HCT116 (cell line): Measurements from ENCODE around the gene PPP1R14C. TPM values are rescaled to one million over a fixed set of nuclear protein-coding genes. Genes with fewer than 3 reads are reported as not detected.

Experiments used
- ATAC-seq: fragments of 200-7000 bp; cut with Tn5 transposase; 2 replicates; pipeline ENCODE4 v1.9.1; 2020; ENCODE audit warnings: mild to moderate bottlenecking, moderate library complexity
- BruUV-seq: library from RNA; stranded (reverse); fragments of 400-500 nt; replicated peaks from 2 replicates; lab custom pipeline; 2021; lab: Mats Ljungman, UMichigan
- CTCF ChIA-PET: fragments of 300-600 bp; sonication (Branson Sonifier 250); formaldehyde crosslinking; loops from one replicate; lab custom pipeline; 2021; ENCODE audit warnings: antibody characterized with exemption; lab: Charles Lee
- POLR2A ChIA-PET: fragments of 300-600, 350-600 bp; sonication (Branson Sonifier 250); formaldehyde crosslinking; loops from one replicate; lab custom pipeline; 2021; ENCODE audit warnings: antibody characterized with exemption; lab: Charles Lee
- RAD21 ChIA-PET, 2 experiments: fragments of 300-600 bp; sonication (Branson Sonifier 250); formaldehyde crosslinking; loops; one replicate each; lab custom pipeline; 2023; ENCODE audit warnings: low total read pairs in 2 of 2; ENCODE audit not compliant: uncharacterized antibody in 2 of 2, unreplicated experiment in 2 of 2, low non-redundant PET in 1 of 2; lab: Charles Lee
- DNase-seq: peaks from one replicate; pipeline ENCODE4 v3.0.0-alpha.2; 2010; ENCODE audit warnings: low read depth, low spot score
- H2AFZ ChIP-seq: fragments of 200-600 bp; shearing (Covaris generic), sonication (generic); 2 replicates; pipeline ENCODE4 v1.6.1; 2017; ENCODE audit warnings: low read depth, mixed run types, mixed read lengths, antibody characterized with exemption, low read length; ENCODE audit not compliant: poor library complexity, severe bottlenecking
- H3K27ac ChIP-seq: 2 replicates; pipeline ENCODE4 v1.5.1; 2012; ENCODE audit warnings: low read depth, low read length
- H3K27me3 ChIP-seq: fragments of 200-600 bp; sonication (generic); 2 replicates; pipeline ENCODE4 v1.6.1; 2016; ENCODE audit warnings: mixed run types, low read length, mixed read lengths; ENCODE audit not compliant: insufficient read depth
- H3K36me3 ChIP-seq, 2 experiments: fragments of 200-500 bp in 1 of 2; fragments of 200-600 bp in 1 of 2; sonication (Bioruptor generic) in 1 of 2; sonication (generic) in 1 of 2; 2 replicates each; pipeline versions ENCODE4 v1.5.1 to v1.6.1; 2014 to 2016; ENCODE audit warnings: low read length in 2 of 2, inconsistent platforms in 1 of 2, mixed read lengths in 1 of 2, mixed run types in 1 of 2; ENCODE audit not compliant: insufficient read depth in 2 of 2, control insufficient read depth in 1 of 2
- H3K4me1 ChIP-seq, 2 experiments: fragments of 200-600 bp in 1 of 2; sonication (generic) in 1 of 2; 2 replicates each; pipeline versions ENCODE4 v1.5.1 to v1.6.1; 2012 to 2017; ENCODE audit warnings: low read length in 2 of 2, inconsistent platforms in 1 of 2, mild to moderate bottlenecking in 1 of 2, mixed read lengths in 1 of 2, mixed run types in 1 of 2, moderate library complexity in 1 of 2; ENCODE audit not compliant: insufficient read depth in 2 of 2, control insufficient read depth in 1 of 2
- H3K4me2 ChIP-seq: fragments of 200-600 bp; sonication (generic); 2 replicates; pipeline ENCODE4 v1.6.1; 2017; ENCODE audit warnings: mixed run types, low read length, mixed read lengths
- H3K4me3 ChIP-seq, 2 experiments: fragments of 200-600 bp in 1 of 2; sonication (generic) in 1 of 2; replicated peaks in 1 of 2; 2 replicates each; pipeline ENCODE4 v1.5.1; 2011 to 2016; ENCODE audit warnings: low read length in 2 of 2, control low read depth in 1 of 2, low read depth in 1 of 2, mild to moderate bottlenecking in 1 of 2, mixed read lengths in 1 of 2, mixed run types in 1 of 2
- H3K79me2 ChIP-seq: fragments of 200-600 bp; sonication (generic); 2 replicates; pipeline ENCODE4 v1.6.1; 2017; ENCODE audit warnings: mild to moderate bottlenecking, mixed run types, low read length, moderate library complexity, mixed read lengths; ENCODE audit not compliant: insufficient read depth
- H3K9ac ChIP-seq: fragments of 200-600 bp; sonication (generic); 2 replicates; pipeline ENCODE4 v1.6.1; 2016; ENCODE audit warnings: low read length, mixed read lengths
- H3K9me2 ChIP-seq: fragments of 200-600 bp; sonication (generic), shearing (Covaris generic); 2 replicates; pipeline ENCODE4 v1.6.1; 2017; ENCODE audit warnings: mixed run types, mild to moderate bottlenecking, moderate library complexity; ENCODE audit not compliant: insufficient read depth
- H3K9me3 ChIP-seq, 2 experiments: fragments of 200-500 bp in 1 of 2; fragments of 200-600 bp in 1 of 2; sonication (Bioruptor generic) in 1 of 2; sonication (generic) in 1 of 2; 2 replicates each; pipeline ENCODE4 v1.6.1; 2014 to 2017; ENCODE audit warnings: low read length in 2 of 2, mixed read lengths in 2 of 2, inconsistent platforms in 1 of 2, low read depth in 1 of 2, mild to moderate bottlenecking in 1 of 2, mixed run types in 1 of 2, moderate library complexity in 1 of 2; ENCODE audit not compliant: control insufficient read depth in 1 of 2, insufficient read depth in 1 of 2
- H4K20me1 ChIP-seq: fragments of 200-600 bp; sonication (generic), shearing (Covaris generic); 2 replicates; pipeline ENCODE4 v1.6.1; 2017; ENCODE audit warnings: mixed run types, mild to moderate bottlenecking, moderate library complexity; ENCODE audit not compliant: insufficient read depth
- ATF3 ChIP-seq: IDR thresholded peaks from 2 replicates; pipeline ENCODE4 v1.6.1; 2012
- CTCF ChIP-seq, 3 experiments: fragments of 200-600 bp in 1 of 3; sonication (generic) in 1 of 3; IDR thresholded peaks in 2 of 3; conservative IDR thresholded peaks in 1 of 3; 2 replicates each; pipeline ENCODE4 v1.5.1; 2012 to 2017; ENCODE audit warnings: low read depth in 2 of 3, low read length in 2 of 3, antibody characterized with exemption in 1 of 3, borderline replicate concordance in 1 of 3, control low read depth in 1 of 3, mild to moderate bottlenecking in 1 of 3, mixed read lengths in 1 of 3, mixed run types in 1 of 3, moderate library complexity in 1 of 3; ENCODE audit not compliant: insufficient read depth in 1 of 3
- ELF1 ChIP-seq: IDR thresholded peaks from 2 replicates; pipeline ENCODE4 v1.6.1; 2012; ENCODE audit warnings: low read depth, borderline replicate concordance
- EZH2phosphoT487 ChIP-seq: fragments of 200-600 bp; IDR thresholded peaks from 2 replicates; pipeline ENCODE4 v1.6.1; 2018; ENCODE audit warnings: antibody characterized with exemption, borderline replicate concordance
- FOSL1 ChIP-seq: IDR thresholded peaks from 2 replicates; pipeline ENCODE4 v1.6.1; 2012; ENCODE audit warnings: low read depth
- JUND ChIP-seq: IDR thresholded peaks from 2 replicates; pipeline ENCODE4 v1.6.1; 2012
- MAX ChIP-seq: IDR thresholded peaks from 2 replicates; pipeline ENCODE4 v1.6.1; 2012
- POLR2A ChIP-seq: IDR thresholded peaks from 2 replicates; pipeline ENCODE4 v1.7.0; 2011; ENCODE audit warnings: borderline replicate concordance; ENCODE audit not compliant: insufficient read depth, insufficient read length; ENCODE audit errors: extremely low read depth
- POLR2AphosphoS5 ChIP-seq: IDR thresholded peaks from 2 replicates; pipeline ENCODE4 v1.6.1; 2011; ENCODE audit warnings: mild to moderate bottlenecking, low read depth, low read length, moderate library complexity
- RAD21 ChIP-seq: IDR thresholded peaks from 2 replicates; pipeline ENCODE4 v1.6.1; 2012; ENCODE audit warnings: low read depth, mild to moderate bottlenecking
- SP1 ChIP-seq: IDR thresholded peaks from 2 replicates; pipeline ENCODE4 v1.6.1; 2012; ENCODE audit warnings: low read depth
- TCF7L2 ChIP-seq: IDR thresholded peaks from 2 replicates; pipeline ENCODE4 v1.7.0; 2011; ENCODE audit warnings: borderline replicate concordance, inconsistent platforms; ENCODE audit not compliant: insufficient read depth, insufficient read length; ENCODE audit errors: extremely low read depth
- ZFX ChIP-seq: fragments of 450-650 bp; IDR thresholded peaks from 2 replicates; pipeline ENCODE4 v1.6.1; 2017
- ZNF274 ChIP-seq: fragments of 200-500 bp; sonication (Bioruptor generic); IDR thresholded peaks from 2 replicates; pipeline ENCODE4 v1.6.1; 2014; ENCODE audit warnings: mild to moderate bottlenecking, low read depth, low read length, inconsistent platforms
- intact Hi-C: fragments of 100-400 bp; cut with micrococcal nuclease; formaldehyde crosslinking; loops from 2 replicates; pipeline ENCODE4 v1.10.0; 2022
- total RNA-seq: library from RNA; stranded (reverse); gene quantifications from one replicate; pipeline ENCODE4 v1.2.1, GENCODE V29; 2021; ENCODE audit not compliant: unreplicated experiment

The PPP1R14C gene
- total RNA-seq, 1 experiment from 2014 or later = 7.8 TPM

- no peak for TF ChIP-seq MAX
- no peak for TF ChIP-seq RAD21
- TF ChIP-seq ZFX = no peak
- TF ChIP-seq ATF3 = no peak
- TF ChIP-seq FOSL1 = no peak
- no peak for TF ChIP-seq POLR2A
- TF ChIP-seq EZH2phosphoT487 = no peak
- no peak for TF ChIP-seq CTCF (IDR thresholded peaks at IDR 0.05 in 2 of 3, conservative IDR thresholded peaks at IDR 0.05 in 1 of 3; ENCODE audit: borderline replicate concordance in 1 of 3, insufficient read depth in 1 of 3, low read depth in 2 of 3, low read length in 2 of 3)
- TF ChIP-seq ZNF274 = no peak
- no peak for TF ChIP-seq ELF1
- TF ChIP-seq TCF7L2 = no peak
- TF ChIP-seq SP1 = no peak
- TF ChIP-seq POLR2AphosphoS5 = no peak
- no peak for TF ChIP-seq JUND
- Histone ChIP-seq H2AFZ (no peak overlapping the region), H3K9me2 (no peaks in the 10 kb centered on the region), H3K27me3 (no peaks in the 10 kb centered on the region), H3K4me2 (peak overlapping the region; percentile 92), H3K27ac (no peak overlapping the region), H3K9ac (peak overlapping the region; percentile 57), H3K4me3 (peak overlapping the region; percentile 60 to 69), H4K20me1 (no peaks in the 10 kb centered on the region), H3K79me2 (no peaks in the 10 kb centered on the region), H3K9me3 (no peaks in the 10 kb centered on the region), H3K36me3 (no peaks in the 10 kb centered on the region), H3K4me1 (peaks cover 15 to 38% of the 10 kb centered on the region in 2 experiments)
- ChIA-PET POLR2A (interaction anchor here (1.4 kb wide), 2 partner anchors 10 to 14 kb away, joined by 3 read pairs; no protein-coding TSS in a partner anchor), RAD21 (no interaction called here), CTCF (interaction anchor here (1.0 to 1.4 kb wide), 3 partner anchors 73 to 673 kb away, joined by 3 to 4 read pairs (median 3); no protein-coding TSS in a partner anchor)
- intact Hi-C loops = loop anchor here (10.0 kb wide), 2 partner anchors 190 to 670 kb away; no protein-coding TSS in a partner anchor
- no peak for ATAC-seq
- DNase-seq = no peak
- BruUV-seq = no TSS peak
These were observed 1.5 kb downstream of the PPP1R14C start for GRCh38 chr6:150144294-150144868.
